AG04450 (cell line): ENCODE results near the gene SLC44A3. TPM values are rescaled to one million over a fixed set of nuclear protein-coding genes. Genes with fewer than 3 reads are reported as not detected.

ENCODE experiments used
- CTCF ChIA-PET: fragments of 300-600, 350-600 bp; formaldehyde crosslinking; extraction: SDS; loops from one replicate; lab custom pipeline; 2022; ENCODE audit warnings: antibody characterized with exemption, inconsistent platforms; lab: Charles Lee
- POLR2A ChIA-PET: fragments of 350-600 bp; formaldehyde crosslinking; extraction: SDS; loops from one replicate; lab custom pipeline; 2021; ENCODE audit warnings: antibody characterized with exemption, inconsistent platforms; lab: Yijun Ruan, JAX
- DNase-seq: peaks from one replicate; pipeline ENCODE4 v3.0.0-alpha.2; 2011; ENCODE audit warnings: low read depth, low spot score
- H3K27ac ChIP-seq: one replicate; pipeline ENCODE4 v1.5.1; 2012; ENCODE audit warnings: low read depth, low read length, control low read depth
- H3K27me3 ChIP-seq: one replicate; pipeline ENCODE4 v1.6.0; 2012; ENCODE audit warnings: low read length; ENCODE audit not compliant: control insufficient read depth, insufficient read depth
- H3K4me3 ChIP-seq: 2 replicates; pipeline ENCODE4 v1.5.1; 2011; ENCODE audit warnings: mild to moderate bottlenecking, low read depth, low read length, control low read depth
- H3K9me3 ChIP-seq: 2 replicates; pipeline ENCODE4 v1.5.1; 2012; ENCODE audit warnings: low read length; ENCODE audit not compliant: control insufficient read depth, insufficient read depth
- CTCF ChIP-seq: IDR thresholded peaks from 2 replicates; pipeline ENCODE4 v1.5.1; 2011; ENCODE audit warnings: low read depth, low read length, control low read depth, inconsistent platforms
- polyA plus RNA-seq: library from polyadenylated mRNA; depleted of rRNA; stranded (reverse); fragments of >200 nt; gene quantifications from 2 replicates; pipeline ENCODE4 v1.2.3, GENCODE V29; 2011

Gene SLC44A3
- polyA plus RNA-seq, 1 experiment, result 3.4 TPM

- Histone ChIP-seq H3K27ac (no peak overlapping the region), H3K9me3 (no peaks in the 10 kb centered on the region), H3K4me3 (no peak overlapping the region), H3K27me3 (no peaks in the 10 kb centered on the region)
- ChIA-PET CTCF (interaction anchor here (1.2 to 3.3 kb wide), 4 partner anchors 17 to 170 kb away, joined by 4 to 22 read pairs (median 6); no protein-coding TSS in a partner anchor), POLR2A (interaction anchor here (2.5 kb wide), 1 partner anchor 9 kb away, joined by 11 read pairs; no protein-coding TSS in a partner anchor)
- no peak for TF ChIP-seq CTCF
- no peak for DNase-seq
Observed at GRCh38 chr1:94872771-94873495, 52.8 kb downstream of the SLC44A3 start.

- CTCF ChIA-PET, result interaction anchor here (1.2 to 3.3 kb wide), 4 partner anchors 18 to 170 kb away, joined by 4 to 22 read pairs (median 6); no protein-coding TSS in a partner anchor
- TF ChIP-seq CTCF, result no peak
- Histone ChIP-seq H3K4me3 (no peak overlapping the region), H3K9me3 (no peaks in the 10 kb centered on the region), H3K27ac (no peak overlapping the region), H3K27me3 (no peaks in the 10 kb centered on the region)
- no peak for DNase-seq
- POLR2A ChIA-PET, result interaction anchor here (0.9 to 2.5 kb wide), 3 partner anchors 10 to 53 kb away, joined by 3 to 11 read pairs (median 4); partner anchors contain the start of gene CNN3
Observed at GRCh38 chr1:94873520-94874351, 53.6 kb downstream of the SLC44A3 start.

- no peak for TF ChIP-seq CTCF
- POLR2A ChIA-PET, result interaction anchor here (0.9 to 2.5 kb wide), 3 partner anchors 10 to 53 kb away, joined by 3 to 11 read pairs (median 4); partner anchors contain the start of gene CNN3
- Histone ChIP-seq H3K27ac (no peak overlapping the region), H3K27me3 (no peaks in the 10 kb centered on the region), H3K9me3 (no peaks in the 10 kb centered on the region), H3K4me3 (no peak overlapping the region)
- no peak for DNase-seq
- CTCF ChIA-PET, result interaction anchor here (1.5 to 3.3 kb wide), 3 partner anchors 20 to 169 kb away, joined by 7 to 22 read pairs (median 8); no protein-coding TSS in a partner anchor
Observed at GRCh38 chr1:94874423-94874822, 54.3 kb downstream of the SLC44A3 start.

- no peak overlapping the region for H3K4me3 ChIP-seq
- ChIA-PET POLR2A (no interaction called here), CTCF (interaction anchor here (1.5 to 1.8 kb wide), 2 partner anchors 166 to 168 kb away, joined by 5 to 7 read pairs; no protein-coding TSS in a partner anchor)
- H3K27ac ChIP-seq, result no peak overlapping the region
- H3K27me3 ChIP-seq, result no peaks in the 10 kb centered on the region
- TF ChIP-seq CTCF, result no peak
- H3K9me3 ChIP-seq, result no peaks in the 10 kb centered on the region
- no peak for DNase-seq
Observed at GRCh38 chr1:94875794-94876193, 55.6 kb downstream of the SLC44A3 start.
